ENCODE measurements around the gene NOS3.

GRCh38 chr7:150949564-150949963 is 41.3 kb upstream of the NOS3 start:
- no peak for TF ChIP-seq CTCF (IDR thresholded peaks at IDR 0.05)
- TF ChIP-seq POLR2A (IDR thresholded peaks at IDR 0.05): no peak

Measured in prostate gland (tissue), 2 donors.